SIG-M5 (cell line): Measurements from ENCODE around the gene PPM1B.
"Not testable (repeated sequence)": the region's sequence is repeated elsewhere in the genome, so short reads cannot be mapped to it uniquely, and the experiment has no call there.

ENCODE experiments used
- DNase-seq: peaks from one replicate; lab custom pipeline; 2025; lab: John Stamatoyannopoulos, UW

Gene PPM1B

GRCh38 chr2:44168681-44169154 is at the start of gene PPM1B:
Gene PPM1B, plus strand, starts transcription at chr2:44168875. Its CDS starts 32,325 bp downstream, at chr2:44201200.
- no peak for DNase-seq

- no peak for DNase-seq
Observed at GRCh38 chr2:44119878-44120277, 48.8 kb upstream of the PPM1B start.

DNA sequence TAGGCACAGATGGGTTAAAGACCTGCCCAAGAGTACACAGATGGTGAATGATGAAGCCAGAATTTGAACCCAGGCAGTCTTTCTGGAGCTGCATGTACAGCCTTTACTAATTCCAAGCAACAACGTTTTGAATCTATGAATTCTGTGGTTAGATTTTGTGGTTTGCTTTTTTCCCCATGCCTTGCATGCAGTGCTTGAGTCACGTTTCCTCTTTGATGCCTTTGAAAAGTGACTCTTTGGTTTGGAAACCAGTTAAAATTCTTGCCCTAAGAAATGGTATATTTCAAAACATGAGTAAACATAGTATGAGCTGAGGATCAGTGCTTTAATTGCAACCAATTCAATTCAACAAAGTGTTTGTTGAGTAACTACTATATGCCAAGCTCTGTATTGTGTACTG is 48.2 kb upstream of the PPM1B start:
- peak; percentile 86 for DNase-seq

- no peak for DNase-seq
Observed at GRCh38 chr2:44121899-44122298, 46.8 kb upstream of the PPM1B start.

DNA sequence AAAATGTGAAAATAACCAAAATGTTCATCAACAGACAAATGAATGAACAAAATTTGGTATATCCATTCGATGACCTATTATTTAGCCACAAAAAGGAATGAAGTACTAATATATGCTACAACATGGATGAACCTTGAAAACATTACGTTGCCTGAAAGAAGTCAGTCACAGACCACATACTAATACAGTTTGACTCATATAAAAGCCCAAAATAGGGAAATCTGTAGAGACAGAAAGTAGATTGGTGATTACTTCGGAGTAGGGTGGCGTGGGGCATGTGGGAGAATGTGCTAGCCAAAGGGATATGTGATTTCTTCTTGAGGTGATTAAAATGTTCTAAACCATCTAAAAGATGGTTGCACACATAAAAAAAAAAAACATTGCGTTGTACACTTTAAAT is 44.2 kb upstream of the PPM1B start:
- no peak for DNase-seq

- no peak for DNase-seq
Observed at GRCh38 chr2:44126106-44126797, 42.4 kb upstream of the PPM1B start.

- DNase-seq: no peak
Observed at GRCh38 chr2:44130441-44130840, 38.2 kb upstream of the PPM1B start.

GRCh38 chr2:44131177-44131576 is 37.5 kb upstream of the PPM1B start:
- DNase-seq: no peak

GRCh38 chr2:44133602-44134001 is 35.1 kb upstream of the PPM1B start:
- not testable (repeated sequence) for DNase-seq

GRCh38 chr2:44134848-44135247 is 33.8 kb upstream of the PPM1B start:
- no peak for DNase-seq

GRCh38 chr2:44135296-44135695 is 33.4 kb upstream of the PPM1B start:
- DNase-seq: no peak

DNA sequence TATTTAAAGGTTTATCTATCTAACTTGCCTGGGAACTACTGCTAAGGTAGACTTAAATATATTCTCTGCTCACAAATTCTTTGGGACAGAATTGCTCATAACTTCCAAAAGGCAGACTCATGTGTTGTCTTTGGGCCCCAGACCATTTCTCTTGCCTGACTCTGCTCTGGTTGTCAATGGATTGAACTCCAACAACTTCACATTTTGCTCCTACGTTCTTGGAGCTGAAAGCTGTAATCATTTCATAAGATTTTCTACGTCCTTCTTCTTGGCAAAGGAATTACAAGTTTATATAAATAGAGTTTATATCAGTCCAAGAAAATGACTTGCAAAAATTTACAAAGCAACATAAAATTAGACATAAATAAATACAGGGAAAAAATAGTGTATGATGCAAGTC is 32.9 kb upstream of the PPM1B start:
- no peak for DNase-seq

- no peak for DNase-seq
Observed at GRCh38 chr2:44136252-44136651, 32.4 kb upstream of the PPM1B start.

DNA sequence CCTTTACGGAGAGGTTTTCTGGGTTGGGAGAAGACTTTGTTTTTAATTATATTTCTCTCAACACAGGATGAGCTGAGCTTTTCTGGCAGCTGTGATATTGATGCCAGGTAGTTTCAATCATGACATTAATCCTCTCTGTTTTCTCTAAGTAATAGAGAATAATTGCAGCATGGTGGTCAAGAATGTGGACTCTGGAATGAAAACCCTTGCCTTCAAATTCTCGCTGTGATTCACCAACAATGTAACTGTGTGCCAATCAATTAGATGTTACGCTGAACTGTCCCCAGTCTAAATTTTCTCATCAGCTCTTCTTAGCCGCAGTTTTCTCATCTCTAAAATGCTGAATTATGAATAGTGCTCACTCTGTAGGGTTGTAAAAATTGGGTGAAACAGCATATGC is 31.6 kb upstream of the PPM1B start:
- no peak for DNase-seq

GRCh38 chr2:44137872-44138551 is 30.7 kb upstream of the PPM1B start:
- no peak for DNase-seq

DNA sequence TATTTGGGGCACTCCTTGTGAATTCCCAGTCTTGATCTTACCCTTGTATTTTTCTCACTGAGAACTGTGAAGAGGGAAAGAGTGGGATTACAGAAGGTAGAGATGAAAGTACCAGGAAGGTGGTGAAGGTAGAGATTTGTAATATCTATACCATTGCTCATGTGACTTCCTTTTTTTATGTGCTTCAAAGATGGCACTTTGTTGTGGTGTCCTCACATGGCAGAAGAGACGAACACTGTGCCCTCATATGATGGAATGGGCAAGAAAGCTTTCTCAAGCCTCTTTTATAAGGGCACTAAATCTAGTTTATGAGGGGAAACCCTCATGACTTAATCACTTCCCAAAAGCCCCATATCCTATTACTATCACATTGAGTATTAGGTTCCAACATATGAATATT is 28.9 kb upstream of the PPM1B start:
- no peak for DNase-seq

GRCh38 chr2:44142306-44142705 is 26.4 kb upstream of the PPM1B start:
- no peak for DNase-seq

GRCh38 chr2:44143701-44144100 is 25.0 kb upstream of the PPM1B start:
- DNase-seq: no peak

DNA sequence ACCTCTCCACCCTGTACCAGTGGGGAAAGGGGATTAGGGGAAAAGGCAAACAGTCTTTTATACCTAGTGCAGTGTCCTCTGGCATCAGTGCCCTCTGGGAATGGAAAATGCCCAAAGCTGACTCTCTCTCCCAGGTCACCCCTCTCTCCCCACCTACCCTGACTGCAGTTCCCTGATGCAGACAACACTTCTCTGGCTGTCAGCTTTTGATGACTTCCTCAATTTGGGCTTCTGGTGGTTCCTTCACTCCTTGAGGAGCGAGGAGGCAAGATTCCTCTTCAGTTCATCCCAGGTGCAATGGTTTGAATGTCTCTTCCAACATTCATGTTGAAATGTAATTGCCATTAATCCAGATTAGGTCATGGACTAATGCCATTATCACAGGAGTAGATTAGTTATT is 19.7 kb upstream of the PPM1B start:
- no peak for DNase-seq

DNA sequence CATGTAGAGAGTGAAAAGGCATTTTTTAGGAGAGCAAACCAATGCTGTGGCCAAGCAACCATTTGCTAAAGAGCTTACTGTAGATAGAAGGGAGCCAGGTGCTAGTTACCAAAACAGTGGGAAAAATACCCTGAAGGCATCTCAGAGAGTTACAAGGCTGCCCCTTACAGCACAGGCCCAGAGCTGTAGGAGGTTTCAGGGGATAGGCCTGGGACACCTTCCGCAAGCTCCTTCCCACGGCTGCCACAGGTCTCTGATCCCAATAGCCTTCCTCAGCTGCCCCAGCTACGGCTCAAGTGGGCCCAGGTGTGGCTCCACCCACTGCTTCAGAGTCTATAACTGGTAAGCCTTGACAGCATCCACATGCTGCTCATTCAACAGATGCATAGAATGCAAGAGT is 18.2 kb upstream of the PPM1B start:
- no peak for DNase-seq

DNA sequence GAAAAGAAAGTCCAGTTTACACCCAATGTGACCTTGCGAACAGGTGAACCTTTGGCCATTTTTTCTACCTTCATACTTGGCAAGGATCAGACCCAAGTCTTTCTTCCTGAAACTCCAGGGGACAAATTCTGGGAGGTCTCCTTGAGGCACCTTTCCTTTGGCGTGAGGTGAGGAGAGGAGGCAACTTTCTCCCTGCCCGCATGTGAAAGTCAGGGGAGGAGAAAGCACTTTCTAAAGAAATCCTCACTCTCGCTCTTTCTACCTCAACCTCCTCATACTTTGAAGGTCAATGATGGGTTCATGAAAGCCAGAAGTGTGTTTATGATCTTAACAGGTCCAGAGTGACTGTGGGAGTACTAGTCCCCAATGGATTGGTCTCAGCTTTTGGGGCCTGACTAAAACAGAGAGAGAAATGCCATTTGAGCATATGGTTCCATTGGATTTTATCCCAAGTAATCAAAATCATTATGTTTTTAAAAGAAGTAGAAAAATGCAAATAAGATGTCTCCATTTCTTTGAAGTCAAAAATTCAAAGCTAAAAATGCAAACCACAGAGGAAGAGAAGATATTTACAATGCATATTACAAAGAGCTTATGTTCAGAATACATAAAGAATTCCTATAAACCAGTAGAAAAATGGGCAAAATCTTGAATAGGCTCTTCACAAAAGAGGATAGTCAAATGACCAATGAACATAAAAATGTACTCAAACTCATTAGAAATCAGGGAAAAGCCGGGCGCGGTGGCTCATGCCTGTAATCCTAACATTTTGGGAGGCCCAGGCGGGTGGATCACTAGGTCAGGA is 15.6 kb upstream of the PPM1B start:
- DNase-seq: no peak

DNA sequence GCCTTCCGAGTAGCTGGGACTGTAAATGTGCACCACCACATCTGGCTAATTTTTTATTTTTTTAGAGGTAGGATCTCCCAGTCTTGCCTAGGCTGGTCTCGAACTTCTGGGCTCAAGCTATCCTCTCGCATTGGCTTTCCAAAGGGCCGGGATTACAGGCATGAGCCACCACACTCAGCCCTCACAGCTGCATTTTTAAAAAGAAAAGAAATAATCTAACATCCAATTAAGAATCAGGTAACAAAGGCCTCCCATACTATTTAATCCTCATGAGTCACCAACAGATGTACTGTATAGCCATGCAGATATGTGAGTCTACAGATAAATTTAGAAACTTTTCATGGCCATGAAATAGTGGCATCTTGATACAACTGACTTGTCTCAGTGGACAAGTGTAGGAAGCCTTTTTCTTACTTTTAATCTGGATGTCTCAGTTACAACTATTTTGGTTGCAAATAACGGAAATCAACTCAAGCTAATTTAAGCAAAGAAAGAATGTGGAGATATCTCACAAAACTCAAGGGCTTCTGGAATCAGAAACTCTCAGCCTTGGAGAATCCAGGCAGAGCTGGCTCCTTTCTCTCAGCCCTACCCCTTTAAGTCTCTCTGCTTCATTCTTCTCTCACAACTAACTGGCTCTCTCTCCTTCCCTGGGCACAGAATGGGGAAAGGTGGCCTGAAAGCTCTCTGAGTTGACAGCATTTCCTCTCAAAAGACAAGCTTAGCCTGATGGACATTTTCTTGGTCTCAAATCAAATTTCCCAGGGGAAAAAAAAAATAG is 12.8 kb upstream of the PPM1B start:
- no peak for DNase-seq
